HG03521 (cell line): ENCODE results near the gene GPC6.
A peak's percentile ranks its signal among the peaks of the same experiment; 100 is the strongest.

Source experiments
- ATAC-seq: cut with Tn5 transposase; IDR thresholded peaks from one replicate; pipeline ENCODE4 v1.9.1; 2021; ENCODE audit warnings: mild to moderate bottlenecking, moderate library complexity; ENCODE audit not compliant: unreplicated experiment

GPC6 gene

DNA sequence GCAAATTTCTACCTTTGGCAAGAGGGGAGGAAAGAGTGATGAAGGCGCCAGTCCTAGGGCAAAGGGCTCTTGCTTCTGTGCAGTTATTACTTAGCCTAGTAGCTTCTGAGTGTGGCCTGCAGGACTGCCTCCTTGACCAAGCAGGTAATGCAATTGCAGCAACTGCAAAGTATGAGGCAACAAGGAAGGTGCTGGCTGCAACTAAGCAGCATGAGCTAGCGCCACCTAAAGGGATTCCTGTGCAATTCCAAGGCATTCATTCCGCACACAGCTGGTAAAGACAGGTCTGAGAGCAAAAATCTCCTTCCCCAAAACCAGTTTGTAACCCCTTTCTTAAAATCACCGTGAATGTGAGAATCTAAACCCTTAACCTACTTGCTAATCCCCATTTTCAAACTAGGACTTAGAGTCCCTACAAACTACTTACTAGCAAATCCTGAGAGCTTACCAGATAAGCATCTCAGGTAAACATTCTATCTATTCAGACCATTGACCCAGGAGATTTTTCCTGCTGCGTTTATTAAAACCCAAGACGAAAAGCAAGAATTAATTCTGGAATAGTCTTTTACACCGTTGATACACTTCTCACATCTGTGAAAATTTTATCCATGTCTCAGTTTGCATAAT, 1190.0 kb downstream of the GPC6 start:
- ATAC-seq = no peak

DNA sequence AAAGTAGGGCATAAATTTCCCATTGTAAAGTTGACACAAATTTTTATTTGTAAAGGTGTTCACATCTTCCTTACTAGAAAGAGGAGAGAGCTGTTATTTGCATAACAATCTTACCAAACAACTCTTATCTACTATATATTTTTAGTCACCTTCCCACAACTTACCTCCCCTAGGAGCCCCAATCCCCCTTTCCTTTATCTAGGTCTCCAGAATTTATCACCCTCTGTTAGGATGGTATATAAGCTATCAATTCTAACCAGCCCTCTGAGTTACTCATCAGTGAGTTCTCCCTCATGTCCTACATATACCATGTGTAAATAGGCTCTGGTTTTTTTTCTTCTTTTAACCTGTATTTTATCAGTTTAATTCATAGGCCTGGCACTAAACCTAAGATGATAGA, 1190.7 kb downstream of the GPC6 start:
- no peak for ATAC-seq

DNA sequence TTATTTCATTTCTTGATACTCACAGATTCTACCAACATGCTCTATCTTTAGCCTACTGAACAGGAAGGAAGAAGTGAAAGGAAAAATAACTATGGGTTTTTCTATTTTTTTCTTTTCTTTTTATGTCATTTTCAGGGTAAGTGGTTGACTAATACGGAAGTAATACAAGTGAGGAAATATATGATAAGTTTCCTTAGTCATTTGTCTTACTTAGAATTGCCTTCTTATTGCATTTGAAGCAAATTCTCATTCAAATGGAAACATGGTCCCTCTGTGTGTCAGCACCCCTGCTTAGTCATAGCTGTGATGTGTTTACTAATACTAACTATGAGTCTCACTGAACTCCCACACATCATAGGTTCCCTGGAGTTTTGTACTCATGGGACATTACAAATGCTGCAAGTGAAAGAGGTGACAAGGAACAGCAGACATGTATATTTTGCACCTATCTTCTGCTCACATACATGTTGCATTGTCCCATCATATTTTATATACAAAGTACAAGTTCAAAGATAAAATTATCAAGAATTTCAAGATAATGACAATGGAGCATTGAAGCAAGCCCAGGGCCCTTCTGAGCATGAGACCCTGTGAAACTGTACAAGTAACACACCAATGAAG, 1192.8 kb downstream of the GPC6 start:
- no peak for ATAC-seq

DNA sequence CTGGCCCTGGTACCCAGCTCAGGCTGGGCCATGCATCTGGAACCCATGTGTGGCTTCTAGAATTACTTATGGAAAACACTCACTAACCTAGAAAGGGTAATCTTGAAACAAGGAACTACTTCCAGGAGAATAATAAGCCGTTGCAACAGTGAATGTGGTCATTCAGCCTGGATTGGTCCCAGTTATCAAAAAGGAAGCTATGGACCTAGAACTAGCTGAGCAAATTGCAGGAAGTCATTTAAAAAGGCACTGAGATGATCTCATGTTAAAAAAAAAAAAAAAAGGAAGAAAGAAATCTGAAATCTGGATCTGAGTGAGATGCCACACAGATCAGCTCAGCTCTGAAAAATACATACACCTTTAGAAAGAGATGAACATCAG, 1193.3 kb downstream of the GPC6 start:
- ATAC-seq = no peak

DNA sequence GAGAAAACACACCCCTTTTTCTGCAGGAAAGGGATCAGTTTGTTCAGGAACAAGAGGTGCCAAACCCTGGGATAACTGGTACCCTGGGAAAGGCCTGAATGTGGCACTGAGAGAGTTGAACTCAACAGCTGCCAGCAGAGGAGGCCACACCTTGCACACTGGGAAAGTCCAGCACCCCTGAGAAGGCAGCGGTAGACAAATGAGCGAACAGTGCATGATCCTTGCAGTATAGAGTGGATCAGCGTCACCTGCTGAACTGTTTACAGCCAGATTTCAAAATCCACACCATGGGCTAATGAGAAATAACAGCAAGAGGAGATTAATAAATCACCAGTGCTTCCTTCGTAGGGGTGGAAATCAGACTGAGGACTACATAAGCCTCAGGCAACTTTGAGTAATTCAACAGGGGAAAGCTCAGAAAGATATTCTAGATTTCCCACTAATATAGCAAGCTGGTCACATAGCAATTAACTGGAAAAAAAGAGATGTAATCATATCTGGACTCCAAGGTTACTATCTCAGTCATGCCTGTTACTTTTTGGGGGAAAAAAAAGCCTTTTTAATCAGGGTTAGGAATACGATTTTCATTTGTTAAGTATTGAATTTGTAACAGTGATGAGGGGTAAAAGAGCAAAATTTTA, 1200.8 kb downstream of the GPC6 start:
- no peak for ATAC-seq

DNA sequence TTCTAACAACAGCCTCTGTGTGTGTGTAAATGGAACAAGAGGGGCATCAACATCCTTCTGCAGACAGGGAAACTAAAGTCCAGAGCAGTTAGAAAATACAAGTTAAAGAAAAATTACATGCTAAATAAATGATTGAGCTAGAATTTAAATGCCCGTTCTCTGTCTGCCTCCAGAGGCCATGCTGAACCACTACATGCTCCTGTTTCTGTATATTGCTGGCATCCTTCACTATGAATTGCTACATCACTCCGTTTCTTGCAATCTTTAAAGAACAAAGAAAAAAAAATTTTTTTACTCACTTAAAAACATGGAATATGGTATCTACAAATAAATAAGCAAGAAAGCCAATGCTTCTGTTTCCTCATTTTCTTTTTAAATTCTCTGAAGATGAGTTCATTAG, 1205.0 kb downstream of the GPC6 start:
- no peak for ATAC-seq

GRCh38 chr13:94431987-94432386, 1205.4 kb downstream of the GPC6 start:
- no peak for ATAC-seq

DNA sequence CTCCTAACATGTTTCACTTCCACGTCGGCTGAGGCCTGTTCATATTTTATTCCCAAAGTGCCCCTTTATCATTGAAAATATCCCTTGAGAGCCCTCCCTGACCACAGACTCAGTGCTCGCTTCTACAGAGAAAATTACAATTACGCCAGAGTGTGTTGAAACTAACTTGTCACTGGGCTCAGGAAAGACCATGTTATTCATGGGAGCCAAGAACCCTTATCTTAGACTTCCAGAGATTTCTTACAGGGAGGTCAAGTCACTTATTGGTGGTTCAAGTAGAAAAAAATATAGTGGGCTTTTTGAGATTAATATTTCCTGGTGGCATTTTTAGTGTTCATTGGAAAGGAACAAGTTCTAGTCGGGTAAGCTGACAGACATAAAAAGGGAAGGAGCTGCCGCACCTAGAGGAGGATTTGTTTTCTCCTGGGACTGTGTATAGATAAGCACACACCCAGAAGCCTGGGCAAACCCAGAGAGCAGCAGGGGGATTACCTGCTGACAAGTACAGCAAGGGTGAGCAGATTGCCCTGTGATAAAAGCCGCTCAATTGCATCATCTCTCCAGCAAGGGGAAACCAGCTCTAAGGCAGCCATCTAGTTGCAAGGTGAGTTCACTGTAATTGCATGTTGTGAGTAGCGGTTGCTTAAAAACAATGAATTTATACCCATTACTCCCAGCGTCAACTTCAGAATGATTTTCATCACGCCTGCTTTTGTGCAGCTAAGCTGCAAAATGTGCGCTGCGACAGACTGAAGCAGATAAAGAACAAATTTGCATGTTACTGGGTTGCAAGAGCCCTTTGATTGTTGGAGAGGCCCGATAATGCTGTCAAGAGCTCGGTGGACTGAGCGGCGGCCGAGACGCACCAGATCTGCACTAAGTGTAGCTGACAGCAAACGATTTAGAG, 1206.7 kb downstream of the GPC6 start:
- no peak for ATAC-seq

- peak; percentile 64 for ATAC-seq
Measured at GRCh38 chr13:94435604-94436226, 1209.1 kb downstream of the GPC6 start.

- ATAC-seq = no peak
Measured at GRCh38 chr13:94444826-94445225, 1218.2 kb downstream of the GPC6 start.

GRCh38 chr13:94454334-94454733, 1227.7 kb downstream of the GPC6 start:
- no peak for ATAC-seq

DNA sequence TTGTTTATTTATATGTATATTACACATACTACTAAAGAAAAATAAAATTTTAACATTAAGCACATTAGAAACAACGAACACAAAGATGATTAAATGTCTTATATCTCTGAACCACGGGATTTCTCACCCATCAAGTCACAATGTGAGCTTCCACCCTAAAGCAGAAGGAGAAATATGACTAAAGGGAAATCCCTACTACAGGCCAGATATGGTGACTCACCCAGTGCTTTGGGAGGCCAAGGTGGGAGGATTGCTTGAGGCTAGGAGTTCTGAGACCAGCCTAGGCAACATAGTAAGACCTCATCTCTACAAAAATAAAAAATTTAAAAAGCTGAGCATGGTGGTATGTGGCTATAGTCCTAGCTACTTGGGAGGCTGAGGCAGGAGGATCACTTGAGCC, 1228.3 kb downstream of the GPC6 start:
- ATAC-seq = no peak

GRCh38 chr13:94455414-94455813, 1228.8 kb downstream of the GPC6 start:
- ATAC-seq = no peak
